IMR-90 (cell line): ENCODE results near the gene AP4M1. TPM values are rescaled to one million over a fixed set of nuclear protein-coding genes. Genes with fewer than 3 reads are reported as not detected.

Experiments
- ATAC-seq: fragments of 200-7000 bp; cut with Tn5 transposase; 2 replicates; pipeline ENCODE4 v1.9.1; 2020; ENCODE audit warnings: low read depth, mild to moderate bottlenecking, moderate library complexity
- BruUV-seq: library from RNA; stranded (reverse); fragments of 400-500 nt; replicated peaks from 2 replicates; lab custom pipeline; 2021; lab: Mats Ljungman, UMichigan
- CTCF ChIA-PET: fragments of 300-600 bp; formaldehyde crosslinking; extraction: SDS; loops from one replicate; lab custom pipeline; 2021; ENCODE audit warnings: antibody characterized with exemption; lab: Yijun Ruan, JAX
- POLR2A ChIA-PET: fragments of 300-600 bp; sonication (Branson Sonifier 250); formaldehyde crosslinking; loops from one replicate; lab custom pipeline; 2022; ENCODE audit warnings: antibody characterized with exemption; ENCODE audit not compliant: unreplicated experiment; lab: Charles Lee
- DNase-seq: peaks from one replicate; pipeline ENCODE4 v3.0.0; 2013
- H2AFZ ChIP-seq: replicated peaks from 2 replicates; pipeline ENCODE3; 2013; ENCODE audit warnings: low read length, mild to moderate bottlenecking; ENCODE audit not compliant: poor library complexity
- H2AK5ac ChIP-seq: 2 replicates; pipeline ENCODE4 v1.6.1; 2013; ENCODE audit warnings: low read depth, low read length, inconsistent platforms
- H2AK9ac ChIP-seq: replicated peaks from 2 replicates; pipeline ENCODE3; 2013; ENCODE audit warnings: mild to moderate bottlenecking, low read depth, low read length, moderate library complexity; ENCODE audit not compliant: poor library complexity
- H2BK120ac ChIP-seq: 2 replicates; pipeline ENCODE4 v1.6.1; 2013; ENCODE audit warnings: low read depth, low read length, inconsistent platforms
- H2BK15ac ChIP-seq: 3 replicates; pipeline ENCODE4 v1.6.1; 2013; ENCODE audit warnings: low read depth, low read length, inconsistent platforms
- H2BK20ac ChIP-seq: 2 replicates; pipeline ENCODE4 v1.6.1; 2013; ENCODE audit warnings: low read depth, mild to moderate bottlenecking, inconsistent platforms, low read length, moderate library complexity
- H2BK5ac ChIP-seq: 2 replicates; pipeline ENCODE4 v1.6.1; 2013; ENCODE audit warnings: mild to moderate bottlenecking, low read depth, low read length, inconsistent platforms; ENCODE audit not compliant: poor library complexity, severe bottlenecking
- H3K14ac ChIP-seq: replicated peaks from 2 replicates; pipeline ENCODE4 v1.6.1; 2013; ENCODE audit warnings: low read depth, low read length, inconsistent platforms
- H3K18ac ChIP-seq: 2 replicates; pipeline ENCODE4 v1.6.1; 2013; ENCODE audit warnings: low read depth, low read length, control low read depth
- H3K23ac ChIP-seq: 2 replicates; pipeline ENCODE4 v1.6.1; 2013; ENCODE audit warnings: low read depth, low read length, inconsistent platforms
- H3K27ac ChIP-seq: 2 replicates; pipeline ENCODE4 v1.5.1; 2013; ENCODE audit warnings: mild to moderate bottlenecking, control low read depth, low read length; ENCODE audit not compliant: insufficient read depth
- H3K27me3 ChIP-seq: 2 replicates; pipeline ENCODE4 v1.6.1; 2013; ENCODE audit warnings: low read length; ENCODE audit not compliant: control insufficient read depth, insufficient read depth
- H3K36me3 ChIP-seq: 2 replicates; pipeline ENCODE4 v1.6.1; 2013; ENCODE audit warnings: low read length, mixed read lengths; ENCODE audit not compliant: control insufficient read depth, insufficient read depth
- H3K4ac ChIP-seq: 2 replicates; pipeline ENCODE4 v1.6.1; 2013; ENCODE audit warnings: low read depth, low read length, inconsistent platforms
- H3K4me1 ChIP-seq: 2 replicates; pipeline ENCODE4 v1.6.1; 2013; ENCODE audit warnings: low read length, mixed read lengths; ENCODE audit not compliant: control insufficient read depth, insufficient read depth
- H3K4me2 ChIP-seq: 2 replicates; pipeline ENCODE4 v1.6.1; 2013; ENCODE audit warnings: low read depth, mild to moderate bottlenecking, control low read depth, low read length, moderate library complexity
- H3K4me3 ChIP-seq: 2 replicates; pipeline ENCODE4 v1.5.1; 2013; ENCODE audit warnings: low read depth, mild to moderate bottlenecking, control low read depth, low read length, moderate library complexity; ENCODE audit not compliant: insufficient read depth
- H3K56ac ChIP-seq: 2 replicates; pipeline ENCODE4 v1.6.1; 2013; ENCODE audit warnings: low read length, inconsistent platforms; ENCODE audit not compliant: insufficient read depth; ENCODE audit errors: extremely low read depth
- H3K79me1 ChIP-seq, 2 experiments: 2 replicates each; pipeline ENCODE4 v1.6.1; 2013; ENCODE audit warnings: low read length in 2 of 2, inconsistent platforms in 1 of 2, low read depth in 1 of 2
- H3K9ac ChIP-seq: 2 replicates; pipeline ENCODE4 v1.6.1; 2013; ENCODE audit warnings: low read depth, low read length, control low read depth
- H3K9me1 ChIP-seq: 2 replicates; pipeline ENCODE4 v1.6.1; 2013; ENCODE audit warnings: low read length, inconsistent platforms; ENCODE audit not compliant: insufficient read depth
- H3K9me3 ChIP-seq: 2 replicates; pipeline ENCODE4 v1.6.1; 2013; ENCODE audit warnings: low read length; ENCODE audit not compliant: control insufficient read depth, insufficient read depth
- H4K20me1 ChIP-seq: 2 replicates; pipeline ENCODE4 v1.6.1; 2013; ENCODE audit warnings: low read length, inconsistent platforms; ENCODE audit not compliant: insufficient read depth
- H4K5ac ChIP-seq: 2 replicates; pipeline ENCODE4 v1.6.1; 2013; ENCODE audit warnings: mild to moderate bottlenecking, low read depth, low read length, control low read depth
- H4K8ac ChIP-seq, 2 experiments: 2 replicates each; pipeline ENCODE4 v1.6.1; 2013; ENCODE audit warnings: low read depth in 2 of 2, low read length in 2 of 2, control low read depth in 1 of 2, inconsistent platforms in 1 of 2
- H4K91ac ChIP-seq: 2 replicates; pipeline ENCODE4 v1.6.1; 2013; ENCODE audit warnings: low read depth, low read length, inconsistent platforms; ENCODE audit not compliant: insufficient read depth
- CEBPB ChIP-seq: IDR thresholded peaks from 2 replicates; pipeline ENCODE4 v1.6.1; 2012; ENCODE audit warnings: low read depth, low read length, improper control_type of control experiment
- CHD1 ChIP-seq: IDR thresholded peaks from 2 replicates; pipeline ENCODE4 v1.6.1; 2012; ENCODE audit warnings: low read depth, low read length, improper control_type of control experiment
- FOS ChIP-seq: fragments of 150-350 bp; IDR thresholded peaks from 2 replicates; pipeline ENCODE4 v1.6.1; 2016; ENCODE audit warnings: low read depth, low read length
- MAFK ChIP-seq: IDR thresholded peaks from 2 replicates; pipeline ENCODE4 v1.6.1; 2012; ENCODE audit warnings: low read depth, low read length, improper control_type of control experiment
- MAZ ChIP-seq: IDR thresholded peaks from 2 replicates; pipeline ENCODE4 v1.6.1; 2012; ENCODE audit warnings: low read depth, mild to moderate bottlenecking, low read length, improper control_type of control experiment, moderate library complexity, borderline replicate concordance
- MXI1 ChIP-seq: IDR thresholded peaks from 2 replicates; pipeline ENCODE4 v1.6.1; 2012; ENCODE audit warnings: low read depth, mild to moderate bottlenecking, low read length, moderate library complexity, borderline replicate concordance
- NFE2L2 ChIP-seq: fragments of 150-350 bp; IDR thresholded peaks from 2 replicates; pipeline ENCODE4 v1.6.1; 2016; ENCODE audit warnings: low read depth, mild to moderate bottlenecking, low read length
- RAD21 ChIP-seq: IDR thresholded peaks from 2 replicates; pipeline ENCODE4 v1.6.1; 2012; ENCODE audit warnings: low read length, improper control_type of control experiment
- RCOR1 ChIP-seq: IDR thresholded peaks from 2 replicates; pipeline ENCODE4 v1.6.1; 2012; ENCODE audit warnings: mild to moderate bottlenecking, low read length, improper control_type of control experiment; ENCODE audit not compliant: insufficient replicate concordance
- SMC3 ChIP-seq: fragments of 150-350 bp; IDR thresholded peaks from 2 replicates; pipeline ENCODE4 v1.6.1; 2016; ENCODE audit warnings: low read depth, mild to moderate bottlenecking, antibody characterized with exemption, low read length, moderate library complexity
- WGBS, 2 experiments: methylation state at CpG; one replicate each; pipeline versions ENCODE4 v1.1.5 to v1.1.7; 2013; ENCODE audit warnings: missing lambda C conversion rate in 2 of 2; ENCODE audit not compliant: insufficient read length in 1 of 2; ENCODE audit errors: extremely low coverage in 2 of 2; 5-methylcytosine and 5-hydroxymethylcytosine counted together
- dilution Hi-C: fragments of 300-500 bp; cut with HindIII; formaldehyde crosslinking; loops from one replicate; pipeline ENCODE4 v1.14.3; 2018; ENCODE audit warnings: low sequenced_read_pairs; ENCODE audit not compliant: unreplicated experiment
- in situ Hi-C: fragments of 300-500 bp; cut with MboI; formaldehyde crosslinking; loops from 3 replicates; pipeline ENCODE4 v1.14.3; 2019; ENCODE audit warnings: low sequenced_read_pairs, inconsistent platforms, mixed read lengths
- intact Hi-C: fragments of 100-400 bp; cut with micrococcal nuclease; formaldehyde crosslinking; loops from 2 replicates; pipeline ENCODE4 v1.10.0; 2022
- polyA plus RNA-seq, 3 experiments: library from polyadenylated mRNA; depleted of rRNA; stranded (reverse); fragments of >200 nt; gene quantifications; 2 replicates each; pipeline ENCODE4 v1.2.3, GENCODE V29; 2012; ENCODE audit warnings: low replicate concordance in 1 of 3
- total RNA-seq: library from RNA; depleted of rRNA; stranded (reverse); fragments of >200 nt; gene quantifications from 2 replicates; pipeline ENCODE4 v1.2.3, GENCODE V29; 2012
- TF ChIP-seq, protein P1 (sequence below): fragments of 150-350 bp; IDR thresholded peaks from 2 replicates; pipeline ENCODE4 v1.6.1; 2017; ENCODE audit warnings: mild to moderate bottlenecking, antibody characterized with exemption, low read length, low read depth

Gene AP4M1
- total and polyA plus RNA-seq, 2 of the 4 experiments (the other 2 are of a cell fraction), result 21.1 to 21.4 TPM

DNA sequence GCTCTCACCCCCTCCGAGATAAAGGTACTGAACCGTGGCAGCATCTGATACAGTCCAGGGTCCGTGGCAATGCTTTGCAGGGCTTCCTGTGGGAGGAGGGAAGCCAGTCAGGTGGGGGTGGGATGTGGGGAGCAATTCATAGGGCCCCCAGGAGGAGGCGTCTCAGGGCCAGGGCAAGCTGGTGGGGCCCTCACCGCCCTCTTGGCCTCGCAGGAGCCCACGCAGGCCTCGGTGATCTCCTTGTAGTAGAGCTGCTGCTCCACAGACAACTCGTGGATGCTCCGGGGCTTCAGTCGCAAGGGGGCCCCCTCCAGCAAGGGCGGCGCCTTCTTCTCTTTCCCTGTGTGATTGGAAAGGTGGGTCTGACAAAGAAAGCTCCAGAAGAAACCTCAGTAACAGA lies 10.5 kb downstream of the AP4M1 start:
- no peak overlapping the region for H4K5ac ChIP-seq
- H3K27ac ChIP-seq, result no peak overlapping the region
- dilution Hi-C loops (no loop called here), in situ Hi-C loops (no loop called here), intact Hi-C loops (no loop called here)
- no peak for DNase-seq
- peaks cover 59% of the 10 kb centered on the region for H3K36me3 ChIP-seq
- H2BK5ac ChIP-seq, result no peak overlapping the region
- no peak overlapping the region for H3K23ac ChIP-seq
- H3K79me1 ChIP-seq, result peaks cover 0 to 18% of the 10 kb centered on the region in 2 experiments; a peak in 1 of 4 replicates
- H3K56ac ChIP-seq, result no peak overlapping the region
- no peaks in the 10 kb centered on the region for H3K9me1 ChIP-seq
- H4K91ac ChIP-seq, result no peak overlapping the region
- no peak overlapping the region for H2BK120ac ChIP-seq
- CTCF ChIA-PET, result interaction anchor here (0.5 kb wide), 1 partner anchor 19 kb away, joined by 3 read pairs; no protein-coding TSS in a partner anchor
- no peak overlapping the region for H2AK9ac ChIP-seq
- no peak overlapping the region for H2BK15ac ChIP-seq
- H2AK5ac ChIP-seq, result no peak overlapping the region
- no CpG with 5 or more reads among the region's 13 CpGs for WGBS, 2 experiments
- no peak overlapping the region for H3K4ac ChIP-seq
- no TSS peak for BruUV-seq
- no peaks in the 10 kb centered on the region for H3K27me3 ChIP-seq
- no peaks in the 10 kb centered on the region for H3K9me3 ChIP-seq
- H3K14ac ChIP-seq, result no peak overlapping the region
- no peaks in the 10 kb centered on the region for H3K4me1 ChIP-seq
- H4K8ac ChIP-seq, result no peak overlapping the region
- no peak overlapping the region for H2BK20ac ChIP-seq
- no peak overlapping the region for H2AFZ ChIP-seq
- POLR2A ChIA-PET, result interaction anchor here (0.6 kb wide), 1 partner anchor 22 kb away, joined by 8 read pairs; no protein-coding TSS in a partner anchor
- no peaks in the 10 kb centered on the region; the same call in 1 of the 2 replicates for H4K20me1 ChIP-seq
- TF ChIP-seq CHD1 (no peak), RCOR1 (no peak), MAFK (no peak), CEBPB (no peak), SMC3 (no peak), MXI1 (no peak), NFE2L2 (no peak), FOS (no peak), MAZ (no peak), RAD21 (no peak)
- TF ChIP-seq, protein P1, sequence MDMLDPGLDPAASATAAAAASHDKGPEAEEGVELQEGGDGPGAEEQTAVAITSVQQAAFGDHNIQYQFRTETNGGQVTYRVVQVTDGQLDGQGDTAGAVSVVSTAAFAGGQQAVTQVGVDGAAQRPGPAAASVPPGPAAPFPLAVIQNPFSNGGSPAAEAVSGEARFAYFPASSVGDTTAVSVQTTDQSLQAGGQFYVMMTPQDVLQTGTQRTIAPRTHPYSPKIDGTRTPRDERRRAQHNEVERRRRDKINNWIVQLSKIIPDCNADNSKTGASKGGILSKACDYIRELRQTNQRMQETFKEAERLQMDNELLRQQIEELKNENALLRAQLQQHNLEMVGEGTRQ, result no peak
- no peak overlapping the region for H3K4me2 ChIP-seq
- H3K4me3 ChIP-seq, result no peak overlapping the region
- no peak overlapping the region for H3K9ac ChIP-seq
- no peak overlapping the region for H3K18ac ChIP-seq
- no peak for ATAC-seq
